HG02973 (cell line): ENCODE results near the gene PUM2.

Source experiments
- ATAC-seq: cut with Tn5 transposase; IDR thresholded peaks from one replicate; pipeline ENCODE4 v1.9.1; 2021; ENCODE audit warnings: moderate library complexity; ENCODE audit not compliant: unreplicated experiment

PUM2 gene

DNA sequence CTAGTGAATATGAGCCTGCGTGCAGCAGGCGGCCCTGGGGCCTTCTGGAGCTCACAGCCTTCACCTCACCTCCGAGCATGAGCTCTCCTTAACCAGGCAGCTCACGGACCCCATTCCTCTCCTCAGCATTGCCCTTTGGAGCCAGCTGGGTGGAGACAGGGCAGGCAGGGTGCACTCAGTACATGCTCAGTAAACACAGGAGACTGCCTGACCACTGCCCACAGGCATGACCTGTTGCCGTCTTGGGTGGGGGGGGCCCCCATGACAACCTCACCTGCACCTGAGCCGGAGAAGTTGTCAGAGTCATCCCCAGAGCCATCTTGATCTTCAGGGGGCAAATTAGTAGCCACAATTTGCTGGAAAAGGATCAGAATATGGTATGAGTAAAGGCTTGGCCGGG lies 145.6 kb downstream of the PUM2 start:
- no peak for ATAC-seq

DNA sequence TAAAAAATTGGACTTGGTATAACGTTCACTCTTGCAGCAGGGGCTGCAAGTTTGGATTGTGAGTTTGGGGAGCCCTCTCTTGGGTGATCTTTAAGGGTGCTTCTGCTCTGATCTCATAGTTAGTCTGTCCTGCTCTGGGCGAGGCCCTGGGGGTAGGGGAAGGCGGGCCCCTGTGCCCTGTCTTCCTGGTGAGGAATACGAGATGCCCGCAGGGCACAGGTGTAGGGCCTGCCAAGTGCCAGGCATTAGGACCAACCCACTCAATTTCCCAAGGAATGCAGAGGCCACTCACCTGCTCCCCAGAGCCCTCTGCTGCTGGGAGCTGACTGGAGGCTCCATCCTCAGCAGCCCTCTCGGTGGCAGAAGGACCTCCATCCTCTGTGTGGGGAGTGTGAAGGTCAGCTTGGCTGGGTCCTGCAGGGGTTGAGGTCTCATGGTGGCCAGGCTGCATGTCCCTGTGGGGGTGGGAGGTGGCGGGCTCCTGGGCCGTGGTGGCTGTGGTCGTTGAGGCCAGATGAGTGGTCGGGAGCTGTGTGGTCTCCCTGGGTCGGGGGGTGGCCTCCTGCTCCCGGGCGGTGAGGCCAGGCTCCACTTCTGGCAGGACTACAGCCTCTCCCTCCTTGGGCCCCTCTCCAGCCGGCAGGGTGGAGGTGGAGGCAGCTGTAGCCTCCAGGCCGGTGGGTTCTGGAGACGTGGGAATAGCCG lies 147.0 kb downstream of the PUM2 start:
- ATAC-seq = no peak

DNA sequence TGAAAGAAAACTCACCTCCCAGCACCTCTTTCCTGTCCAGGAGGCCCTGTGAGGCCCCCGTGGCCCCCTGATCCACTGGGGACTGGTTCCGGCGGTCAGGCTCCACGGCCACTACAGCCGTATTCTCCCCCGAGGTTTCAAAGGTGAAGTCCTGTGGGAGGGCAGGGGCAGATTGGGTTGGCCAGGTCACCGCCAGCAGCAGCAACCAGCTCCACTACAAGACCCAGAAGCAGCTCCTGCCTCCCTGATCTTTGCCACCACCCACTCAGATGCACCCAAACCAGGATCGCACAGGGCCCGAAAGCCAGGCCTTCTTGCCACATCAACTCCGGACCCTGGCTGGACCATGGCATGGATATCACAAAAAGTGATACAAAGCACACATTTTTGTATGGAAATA lies 147.6 kb downstream of the PUM2 start:
- no peak for ATAC-seq

DNA sequence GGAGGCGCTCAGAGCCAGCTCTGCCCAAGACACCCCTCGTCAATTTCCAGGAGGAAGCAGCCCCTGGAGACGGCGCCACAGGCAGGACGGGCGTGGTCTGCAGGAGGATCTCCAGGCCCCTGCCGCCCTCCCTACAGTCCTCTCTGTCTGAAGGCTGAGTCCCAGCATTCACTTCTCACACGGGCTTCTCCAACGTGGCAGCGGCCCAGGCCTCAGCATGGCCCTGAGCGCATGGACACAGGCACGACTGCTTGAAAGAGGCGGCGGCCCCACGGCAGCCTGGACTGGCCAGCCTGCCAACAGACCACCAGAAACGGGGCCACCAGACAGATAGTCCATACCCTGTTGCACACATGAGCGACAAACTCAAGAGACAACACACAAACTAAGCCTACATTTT lies 149.0 kb downstream of the PUM2 start:
- no peak for ATAC-seq

DNA sequence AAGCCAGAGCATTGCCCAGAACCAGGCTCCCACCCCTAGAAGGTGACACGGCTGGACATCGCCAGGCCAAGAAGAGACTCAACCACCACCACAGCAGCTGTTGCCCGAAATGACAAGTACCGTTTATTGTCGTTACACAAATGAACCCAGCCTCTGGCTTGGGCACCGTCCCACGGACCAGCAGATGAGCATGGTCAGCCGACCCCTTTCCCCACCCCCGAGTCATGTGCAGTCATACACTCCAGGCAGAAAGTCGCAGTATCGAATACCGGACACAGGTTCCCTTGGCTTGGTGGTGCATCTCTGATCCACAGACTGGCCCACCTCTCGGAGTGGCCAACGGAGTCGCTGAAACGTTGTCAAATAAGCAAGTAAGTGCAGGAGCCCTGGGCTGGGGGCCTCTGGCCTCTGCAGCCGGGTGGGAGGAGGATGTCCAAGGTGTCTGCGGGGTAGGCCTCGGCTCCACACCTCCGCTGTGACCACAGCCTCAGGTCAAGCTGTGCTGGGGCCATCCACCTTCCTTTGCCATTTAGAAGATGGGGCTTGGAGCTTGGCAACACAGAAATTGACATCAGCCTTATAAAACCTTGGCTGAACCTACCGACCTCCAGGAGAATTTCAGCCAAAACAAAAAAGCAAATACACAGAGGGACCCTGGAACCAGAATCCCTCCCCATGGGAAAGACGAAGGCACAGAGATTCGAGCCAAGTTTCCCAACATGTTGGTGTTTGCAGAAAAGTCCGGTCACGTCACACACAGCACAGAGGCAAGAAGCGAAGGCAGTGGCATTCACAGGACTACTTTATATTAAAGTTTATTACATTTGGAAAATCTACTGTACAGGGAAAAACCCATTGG lies 149.7 kb downstream of the PUM2 start:
- no peak for ATAC-seq

DNA sequence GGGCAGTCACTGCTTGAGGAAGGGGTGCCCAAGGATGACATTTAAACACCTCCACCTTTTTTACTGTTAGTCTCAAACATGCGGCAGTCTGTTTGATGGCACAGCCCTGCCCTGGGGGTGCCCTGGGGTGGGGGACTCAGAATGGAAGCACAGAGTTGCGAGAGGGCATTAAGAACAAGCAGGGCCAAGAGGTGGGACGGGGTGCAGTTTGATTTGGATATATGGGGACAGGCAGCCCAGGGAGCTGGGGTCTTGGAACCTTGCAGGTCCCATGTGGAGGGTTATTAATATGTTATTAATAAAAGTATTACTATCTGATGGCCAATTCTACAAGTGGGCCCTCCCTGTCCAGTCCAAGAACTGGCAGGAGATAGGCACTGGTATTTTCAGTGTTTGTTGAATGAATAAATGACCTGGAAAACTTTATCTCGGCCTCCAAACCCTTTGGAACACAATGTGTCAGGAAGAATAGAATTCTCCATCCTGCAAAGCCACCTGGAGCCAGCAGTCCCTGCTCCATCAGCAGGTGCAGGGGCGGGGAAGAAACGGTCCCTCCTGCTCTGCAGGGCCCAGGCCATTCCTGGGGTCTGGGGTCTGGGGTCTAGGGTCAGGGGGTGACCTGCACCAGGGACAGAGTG lies 150.9 kb downstream of the PUM2 start:
- no peak for ATAC-seq

DNA sequence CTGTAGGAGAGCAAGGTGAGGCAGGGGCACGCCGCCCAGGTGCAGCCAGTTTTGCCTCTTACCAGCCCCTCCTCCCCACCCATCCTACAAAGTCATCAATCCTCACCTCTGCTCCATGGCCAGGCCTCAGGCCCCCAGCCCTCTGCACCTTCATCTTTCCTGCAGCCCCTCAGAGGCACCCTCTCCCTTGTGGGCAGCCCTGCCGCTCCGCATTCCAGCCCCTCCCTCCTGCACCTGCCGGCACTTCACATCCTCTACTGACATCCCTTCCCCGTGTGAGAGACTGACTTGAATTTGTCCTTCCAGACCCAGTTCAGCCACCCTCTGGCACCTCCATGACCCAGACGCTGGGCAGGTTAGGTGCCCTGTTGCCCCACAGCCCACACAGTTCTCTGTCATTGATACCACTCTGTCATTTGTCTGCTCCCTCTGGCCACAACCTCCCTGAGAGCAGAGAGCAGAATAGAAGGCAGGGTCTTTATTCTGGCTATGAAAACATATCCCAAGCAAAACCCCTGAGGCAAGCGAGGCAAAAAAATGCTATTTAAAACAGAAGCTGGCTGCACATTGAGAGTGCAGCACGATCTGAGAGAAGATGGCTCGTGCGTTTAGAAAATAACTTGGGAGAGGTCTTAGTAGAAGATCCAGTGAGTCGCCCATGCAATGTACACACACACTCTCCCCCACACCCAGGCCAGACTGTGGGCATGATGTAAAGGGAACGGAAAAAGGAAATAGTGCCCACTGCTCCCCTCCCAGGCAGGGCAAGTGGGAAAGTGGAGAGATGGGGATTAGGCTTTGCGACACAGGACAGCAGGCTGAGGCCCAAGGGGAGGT lies 151.6 kb downstream of the PUM2 start:
- ATAC-seq = no peak
